ENCODE results near the gene JAKMIP2. TPM values are rescaled to one million over a fixed set of nuclear protein-coding genes. Genes with fewer than 3 reads are reported as not detected.

The JAKMIP2 gene
- total RNA-seq, 1 experiment from 2014 or later, result 6.4 TPM

DNA sequence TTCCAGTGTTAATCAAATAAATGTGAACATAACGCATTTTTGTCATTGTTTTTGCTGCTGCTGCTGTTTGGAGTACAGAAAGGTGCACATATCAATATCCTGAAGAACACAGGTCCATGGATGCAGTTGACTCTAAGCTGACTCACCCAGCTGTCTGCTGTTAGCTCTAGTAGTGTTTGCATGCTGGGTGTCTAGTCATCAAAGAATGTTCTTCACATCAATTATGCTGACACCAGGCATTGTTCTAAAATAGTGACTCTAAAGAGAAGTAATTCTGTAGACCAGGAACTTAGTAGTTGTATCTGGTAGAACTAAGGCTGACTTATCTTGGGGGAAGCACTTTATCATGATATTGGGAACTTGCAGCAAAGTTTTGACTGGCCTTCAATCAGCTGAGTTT is 217.0 kb downstream of the JAKMIP2 start:
- no peak for DNase-seq
- Histone ChIP-seq H3T11ph (ENCODE audit: low read length) (no peak overlapping the region), H2AFZ (ENCODE audit: low read length) (no peak overlapping the region), H2BK20ac (ENCODE audit: low read depth, low read length, poor library complexity, severe bottlenecking) (no peak overlapping the region), H3K9me3 (ENCODE audit: control insufficient read depth, low read depth, low read length) (no peaks in the 10 kb centered on the region), H3K4me1 (ENCODE audit: insufficient read depth, low read length) (peaks cover 14% of the 10 kb centered on the region; the same call in 1 of the 2 replicates), H3K79me1 (ENCODE audit: insufficient read depth, low read depth, low read length, poor library complexity, severe bottlenecking) (no peaks in the 10 kb centered on the region), H3K4ac (ENCODE audit: low read depth, low read length) (no peak overlapping the region), H3K18ac (ENCODE audit: insufficient read length, low read depth, low read length) (no peak overlapping the region), H2AK5ac (ENCODE audit: insufficient read length, low read length) (no peak overlapping the region), H2BK12ac (ENCODE audit: insufficient read length, low read depth, low read length) (no peak overlapping the region), H3K4me2 (ENCODE audit: insufficient read depth, insufficient read length, low read length) (peak overlapping the region; percentile 17), H3K23ac (ENCODE audit: insufficient read length, low read depth, low read length) (no peak overlapping the region), H4K20me1 (ENCODE audit: control insufficient read depth, insufficient read depth, insufficient read length) (no peaks in the 10 kb centered on the region), H3K27me3 (ENCODE audit: insufficient read depth, low read length) (no peaks in the 10 kb centered on the region), H3K56ac (ENCODE audit: insufficient read length, low read depth, low read length) (no peak overlapping the region), H3K14ac (ENCODE audit: insufficient read depth, low read length) (no peak overlapping the region), H3K9ac (ENCODE audit: extremely low read depth, insufficient read length, low read length) (no peak overlapping the region), H3K27ac (ENCODE audit: insufficient read length, low read depth, low read length) (peak overlapping the region; percentile 78), H4K8ac (replicated peaks; ENCODE audit: insufficient read length, low read depth, low read length) (no peak overlapping the region), H2BK120ac (ENCODE audit: low read depth, low read length, poor library complexity, severe bottlenecking) (no peak overlapping the region), H3K23me2 (ENCODE audit: insufficient read length, low read depth, low read length, poor library complexity, severe bottlenecking) (peaks cover under 1% of the 10 kb centered on the region), H2BK15ac (ENCODE audit: low read depth, low read length) (no peak overlapping the region), H4K5ac (ENCODE audit: insufficient read length, low read depth, low read length) (no peak overlapping the region), H2BK5ac (ENCODE audit: insufficient read length, low read length) (no peak overlapping the region), H3K79me2 (ENCODE audit: insufficient read depth, low read length) (peaks cover 23% of the 10 kb centered on the region; the same call in 1 of the 2 replicates), H4K91ac (ENCODE audit: insufficient read length, low read depth, low read length) (no peak overlapping the region)
- peak overlapping the region in 1 of 2 experiments; percentile 41; a peak in 2 of 5 replicates for H3K4me3 Mint-ChIP-seq
- peak overlapping the region; percentile 82 to 99 (median 96); a peak in 6 of 7 replicates for H3K27ac Mint-ChIP-seq
- no peaks in the 10 kb centered on the region for H3K9me3 Mint-ChIP-seq
- H3K4me1 Mint-ChIP-seq, result peaks cover 70 to 76% of the 10 kb centered on the region in 2 experiments
- TF ChIP-seq CTCF (conservative IDR thresholded peaks at IDR 0.05), result no peak
- H3K36me3 Mint-ChIP-seq (ENCODE audit: insufficient read depth in 1 of 3, low read depth in 3 of 3), result peaks cover 40 to 75% (median 66%) of the 10 kb centered on the region in 3 experiments
- no CpG with 5 or more reads among the region's 1 CpG for WGBS (ENCODE audit: extremely low coverage, insufficient read length, low lambda C conversion rate)
- no peaks in the 10 kb centered on the region for H3K27me3 Mint-ChIP-seq (ENCODE audit: low read depth)
